HG02973 (cell line): ENCODE measurements around the gene FLNB.
A peak's percentile ranks its signal among the peaks of the same experiment; 100 is the strongest.

Experiments
- ATAC-seq: cut with Tn5 transposase; IDR thresholded peaks from one replicate; pipeline ENCODE4 v1.9.1; 2021; ENCODE audit warnings: moderate library complexity; ENCODE audit not compliant: unreplicated experiment

FLNB gene

GRCh38 chr3:58027704-58028317, 19.6 kb downstream of the FLNB start:
- ATAC-seq: no peak

GRCh38 chr3:58028902-58029301, 20.7 kb downstream of the FLNB start:
- ATAC-seq: no peak

- ATAC-seq: no peak
Measured at GRCh38 chr3:58029842-58030584, 21.8 kb downstream of the FLNB start.

GRCh38 chr3:58032186-58032585, 24.0 kb downstream of the FLNB start:
- ATAC-seq: no peak

GRCh38 chr3:58034738-58035523, 26.7 kb downstream of the FLNB start:
- peak; percentile 97 for ATAC-seq

GRCh38 chr3:58035524-58036255, 27.5 kb downstream of the FLNB start:
- no peak for ATAC-seq

- no peak for ATAC-seq
Measured at GRCh38 chr3:58036293-58037032, 28.2 kb downstream of the FLNB start.

- no peak for ATAC-seq
Measured at GRCh38 chr3:58037141-58037910, 29.1 kb downstream of the FLNB start.

GRCh38 chr3:58038675-58039292, 30.6 kb downstream of the FLNB start:
- ATAC-seq: no peak

GRCh38 chr3:58039601-58040000, 31.4 kb downstream of the FLNB start:
- no peak for ATAC-seq

GRCh38 chr3:58041182-58041825, 33.1 kb downstream of the FLNB start:
- ATAC-seq: no peak

- peak; percentile 88 for ATAC-seq
Measured at GRCh38 chr3:58041826-58042324, 33.7 kb downstream of the FLNB start.

GRCh38 chr3:58042947-58043707, 34.9 kb downstream of the FLNB start:
- no peak for ATAC-seq

- ATAC-seq: no peak
Measured at GRCh38 chr3:58043933-58044332, 35.7 kb downstream of the FLNB start.

- no peak for ATAC-seq
Measured at GRCh38 chr3:58044691-58045483, 36.7 kb downstream of the FLNB start.

GRCh38 chr3:58047826-58048225, 39.6 kb downstream of the FLNB start:
- no peak for ATAC-seq

- ATAC-seq: no peak
Measured at GRCh38 chr3:58048301-58048700, 40.1 kb downstream of the FLNB start.
